Ovary (tissue), 9 donors: Measurements from ENCODE around the gene P2RY11. TPM values are rescaled to one million over a fixed set of nuclear protein-coding genes. Genes with fewer than 3 reads are reported as not detected.
A peak's percentile ranks its signal among the peaks of the same experiment; 100 is the strongest.

ENCODE experiments used
- DNase-seq, 5 donors: peaks; one replicate each; pipeline ENCODE4 v3.0.0-alpha.2; 2019 to 2020
- H3K27ac ChIP-seq, 2 donors: fragments of 200-600 bp; one replicate each; pipeline versions ENCODE4 v1.5.1 to v1.8.0; 2019 to 2022
- H3K27me3 ChIP-seq: fragments of 200-600 bp; one replicate; pipeline ENCODE4 v1.8.0; 2022
- H3K36me3 ChIP-seq: fragments of 200-600 bp; sonication (generic); one replicate; pipeline ENCODE4 v1.5.1; 2019
- H3K4me1 ChIP-seq: one replicate; pipeline ENCODE4 v1.8.1; 2013; ENCODE audit warnings: mild to moderate bottlenecking, moderate library complexity; ENCODE audit not compliant: insufficient read depth
- H3K4me3 ChIP-seq: fragments of 200-600 bp; sonication (generic); one replicate; pipeline ENCODE4 v1.5.1; 2017
- H3K9me3 ChIP-seq, 2 donors: fragments of 200-600 bp in 1 of 2; sonication (generic) in 1 of 2; one replicate each; pipeline versions ENCODE4 v1.5.1 to v1.8.1; 2013 to 2019; ENCODE audit warnings: mild to moderate bottlenecking in 1 of 2, moderate library complexity in 1 of 2
- CTCF ChIP-seq, 3 donors: fragments of 450-650 bp in 2 of 3; fragments of 200-600 bp in 1 of 3; IDR thresholded peaks; one replicate each; pipeline versions ENCODE4 v1.5.1 to v1.8.0; 2016 to 2022; ENCODE audit warnings: antibody characterized with exemption in 3 of 3, mild to moderate bottlenecking in 1 of 3
- EP300 ChIP-seq: sonication (generic); formaldehyde crosslinking; IDR thresholded peaks from one replicate; pipeline ENCODE4 v1.6.1; 2017; ENCODE audit warnings: antibody characterized with exemption
- POLR2A ChIP-seq: fragments of 450-650 bp; IDR thresholded peaks from one replicate; pipeline ENCODE4 v1.6.1; 2017; ENCODE audit warnings: antibody characterized with exemption, mild to moderate bottlenecking, moderate library complexity
- WGBS, 3 donors: extraction: QIAGEN DNeasy Blood & Tissue Kit in 1 of 3; methylation state at CpG; one replicate each; pipeline versions ENCODE4 v1.1.5 to v1.1.7; 2013 to 2017; 5-methylcytosine and 5-hydroxymethylcytosine counted together
- intact Hi-C, 4 donors: fragments of 100-400 bp; cut with DNase I; formaldehyde crosslinking; loops; one replicate each; pipeline versions ENCODE4 v1.11.0 to v1.15.1; 2022 to 2023
- polyA plus RNA-seq, 2 donors: library from polyadenylated mRNA; stranded (reverse); fragments of 200-250 nt in 1 of 2; fragments of 350-450 nt in 1 of 2; fragmentation: Illumina TruSeq in 1 of 2; extraction: RNeasy Lipid Tissue Mini Kit (QIAGEN cat#74804) in 1 of 2; gene quantifications; one replicate each; pipeline ENCODE4 v1.2.3, GENCODE V29; 2013 to 2014
- total RNA-seq, 7 donors: library from RNA; depleted of rRNA in 2 of 7; stranded (reverse); fragments of >200 nt in 2 of 7; fragmentation: NEBNext Ultra II Directional in 3 of 7; extraction: Animal tissue kit (Norgen Biotek cat#: 25700) in 3 of 7; gene quantifications; one replicate each; pipeline versions ENCODE4 v1.1.0 to v1.2.4, GENCODE V29; 2016 to 2023
- donor health status: DM: no; HTN: no; CAD: no; lungs with moderate emphysema.
- donor health status: DM: no; HTN: no; CAD: no.
- donor health status: Bipolar disorder and iron deficiency.
- donor health status: DM: yes; HTN: yes; CAD: no.
- donor health status: DM: no; HTN: no; CAD: no.
- donor health status: DM: yes; HTN: yes; CAD: no.

P2RY11 gene
- total and polyA plus RNA-seq, 9 donors, result 2.1 to 18.5 (median 12.8) TPM

GRCh38 chr19:10113592-10113963, 2.1 kb downstream of the P2RY11 start:
- intact Hi-C loops, result loop anchor here in 2 of 4 donors (10.0 kb wide), 2 partner anchors 111 to 131 kb away; no protein-coding TSS in a partner anchor
- TF ChIP-seq EP300 (no peak), CTCF (IDR thresholded peaks at IDR 0.05) (no peak), POLR2A (no peak)
- peak in 1 of 5 donors; percentile 53 for DNase-seq
- Histone ChIP-seq H3K36me3 (no peaks in the 10 kb centered on the region), H3K27ac (peak overlapping the region in 1 of 2 donors; percentile 16), H3K9me3 (no peaks in the 10 kb centered on the region), H3K4me3 (no peak overlapping the region), H3K4me1 (no peaks in the 10 kb centered on the region), H3K27me3 (no peaks in the 10 kb centered on the region)
- 59 to 67% (median 64%) methylated on average over 19 of the region's 19 CpGs for WGBS, 3 donors

GRCh38 chr19:10113964-10114650, 2.6 kb downstream of the P2RY11 start:
- Histone ChIP-seq H3K36me3 (no peaks in the 10 kb centered on the region), H3K27ac (no peak overlapping the region), H3K27me3 (no peaks in the 10 kb centered on the region), H3K4me1 (peaks cover 4% of the 10 kb centered on the region), H3K9me3 (no peaks in the 10 kb centered on the region), H3K4me3 (no peak overlapping the region)
- 81 to 89% (median 81%) methylated on average over 42 to 43 of the region's 43 CpGs for WGBS, 3 donors
- DNase-seq, result peak in 1 of 5 donors; percentile 48
- intact Hi-C loops, result loop anchor here in 2 of 4 donors (10.0 kb wide), 2 partner anchors 111 to 131 kb away; no protein-coding TSS in a partner anchor
- no peak for TF ChIP-seq EP300
- no peak for TF ChIP-seq POLR2A
- TF ChIP-seq CTCF (IDR thresholded peaks at IDR 0.05), result no peak

- no peak for TF ChIP-seq CTCF (IDR thresholded peaks at IDR 0.05)
- TF ChIP-seq POLR2A, result no peak
- no peak for TF ChIP-seq EP300
- 67 to 74% (median 72%) methylated on average over 22 to 26 of the region's 26 CpGs for WGBS, 3 donors
- intact Hi-C loops, result loop anchor here in 2 of 4 donors (10.0 kb wide), 2 partner anchors 110 to 130 kb away; no protein-coding TSS in a partner anchor
- no peaks in the 10 kb centered on the region for H3K36me3 ChIP-seq
- peak in 2 of 5 donors; percentile 53 to 58 for DNase-seq
- no peaks in the 10 kb centered on the region for H3K9me3 ChIP-seq
- H3K27me3 ChIP-seq, result no peaks in the 10 kb centered on the region
- no peak overlapping the region for H3K27ac ChIP-seq
- H3K4me3 ChIP-seq, result no peak overlapping the region
- H3K4me1 ChIP-seq, result peaks cover 5% of the 10 kb centered on the region
These were observed 3.3 kb downstream of the P2RY11 start for GRCh38 chr19:10114651-10115391.

GRCh38 chr19:10115392-10116084, 4.0 kb downstream of the P2RY11 start:
- intact Hi-C loops, result loop anchor here in 2 of 4 donors (10.0 kb wide), 2 partner anchors 109 to 129 kb away; no protein-coding TSS in a partner anchor
- no peak overlapping the region for H3K4me3 ChIP-seq
- H3K36me3 ChIP-seq, result no peaks in the 10 kb centered on the region
- peaks cover 5% of the 10 kb centered on the region for H3K4me1 ChIP-seq
- 79 to 80% (median 80%) methylated on average over 45 of the region's 45 CpGs for WGBS, 3 donors
- no peaks in the 10 kb centered on the region for H3K27me3 ChIP-seq
- H3K9me3 ChIP-seq, result no peaks in the 10 kb centered on the region
- DNase-seq, result no peak
- no peak for TF ChIP-seq EP300
- no peak for TF ChIP-seq CTCF (IDR thresholded peaks at IDR 0.05)
- no peak for TF ChIP-seq POLR2A
- no peak overlapping the region for H3K27ac ChIP-seq
